ENCODE measurements around the gene RLF. TPM values are rescaled to one million over a fixed set of nuclear protein-coding genes. Genes with fewer than 3 reads are reported as not detected.
"Not testable (repeated sequence)": the region's sequence is repeated elsewhere in the genome, so short reads cannot be mapped to it uniquely, and the experiment has no call there.

The RLF gene
- total RNA-seq, 6 donors from 2014 or later: 8.9 to 22.3 (median 11.0) TPM

DNA sequence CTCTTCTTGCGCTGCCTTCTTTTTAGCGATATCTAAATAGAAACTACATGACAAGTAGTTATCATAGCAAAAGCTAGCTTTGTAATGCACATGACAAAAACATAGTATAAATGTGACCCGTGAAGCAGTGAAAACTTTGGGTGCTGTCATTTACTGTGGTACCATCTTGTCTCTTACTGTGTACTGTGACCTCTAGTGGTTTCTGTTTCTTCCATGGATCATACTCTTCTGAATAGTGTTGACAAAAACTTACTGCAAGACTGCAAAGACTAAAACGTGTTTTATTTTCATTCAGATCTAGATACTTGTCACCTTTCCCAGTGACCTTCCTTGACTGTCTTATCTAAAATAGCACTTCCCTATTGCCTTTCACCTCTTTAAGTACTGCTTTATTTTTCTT is 6.1 kb downstream of the RLF start:
- WGBS, 2 donors: 71 to 80% methylated on average over 4 of the region's 4 CpGs
- Histone ChIP-seq H3K27ac (no peak overlapping the region), H3K4me3 (no peak overlapping the region), H3K9me3 (no peaks in the 10 kb centered on the region), H3K36me3 (no peaks in the 10 kb centered on the region), H3K27me3 (no peaks in the 10 kb centered on the region), H3K4me1 (peaks cover 28 to 44% (median 34%) of the 10 kb centered on the region in 4 donors)
- DNase-seq (no peak), ATAC-seq (ENCODE audit: low FRiP score in 2 of 2) (no peak)
- no peak for TF ChIP-seq POLR2AphosphoS5 (IDR thresholded peaks at IDR 0.05)
- TF ChIP-seq EP300 (IDR thresholded peaks at IDR 0.05): no peak
- TF ChIP-seq POLR2A (IDR thresholded peaks at IDR 0.05): no peak
- no peak for TF ChIP-seq CTCF (IDR thresholded peaks at IDR 0.05)

DNA sequence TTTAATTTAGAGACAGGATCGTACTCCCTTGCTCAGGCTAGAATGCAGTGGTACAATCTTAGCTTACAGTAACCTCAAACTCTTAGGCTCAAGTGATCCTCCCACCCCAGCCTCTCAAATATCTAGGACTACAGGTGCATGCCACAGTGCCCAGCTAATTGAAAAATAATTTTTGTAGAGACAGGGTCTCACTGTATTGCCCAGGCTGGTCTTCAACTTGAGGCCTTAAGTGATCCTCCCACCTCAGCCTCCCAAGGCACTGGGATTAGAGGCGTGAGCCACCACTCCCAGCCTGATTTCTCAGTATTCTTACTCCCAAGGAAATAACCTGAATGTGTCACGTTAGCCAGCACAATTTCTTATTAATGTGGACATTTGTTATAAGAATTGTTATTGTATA is 9.8 kb downstream of the RLF start:
- no peak for DNase-seq
- Histone ChIP-seq H3K4me1 (peaks cover 0 to 38% (median 8%) of the 10 kb centered on the region in 4 donors), H3K27me3 (no peaks in the 10 kb centered on the region), H3K27ac (no peak overlapping the region), H3K4me3 (no peak overlapping the region), H3K9me3 (no peaks in the 10 kb centered on the region), H3K36me3 (no peaks in the 10 kb centered on the region)
- 89 to 94% methylated on average over 3 of the region's 3 CpGs for WGBS, 2 donors
- TF ChIP-seq CTCF (IDR thresholded peaks at IDR 0.05) (no peak), POLR2A (IDR thresholded peaks at IDR 0.05) (no peak), POLR2AphosphoS5 (IDR thresholded peaks at IDR 0.05) (no peak), EP300 (IDR thresholded peaks at IDR 0.05) (no peak)
- no peak for ATAC-seq (ENCODE audit: low FRiP score in 2 of 2)

- DNase-seq (no peak), ATAC-seq (ENCODE audit: low FRiP score in 2 of 2) (no peak)
- TF ChIP-seq POLR2AphosphoS5 (IDR thresholded peaks at IDR 0.05): no peak
- no peak overlapping the region for H3K4me3 ChIP-seq
- H3K36me3 ChIP-seq: no peaks in the 10 kb centered on the region
- H3K4me1 ChIP-seq: peaks cover 0 to 44% (median 4%) of the 10 kb centered on the region in 4 donors
- no peaks in the 10 kb centered on the region for H3K9me3 ChIP-seq
- no peaks in the 10 kb centered on the region for H3K27me3 ChIP-seq
- 92% methylated on average over 3 of the region's 3 CpGs for WGBS, 2 donors
- no peak overlapping the region for H3K27ac ChIP-seq
These were observed 13.6 kb downstream of the RLF start for GRCh38 chr1:40174788-40175187.

DNA sequence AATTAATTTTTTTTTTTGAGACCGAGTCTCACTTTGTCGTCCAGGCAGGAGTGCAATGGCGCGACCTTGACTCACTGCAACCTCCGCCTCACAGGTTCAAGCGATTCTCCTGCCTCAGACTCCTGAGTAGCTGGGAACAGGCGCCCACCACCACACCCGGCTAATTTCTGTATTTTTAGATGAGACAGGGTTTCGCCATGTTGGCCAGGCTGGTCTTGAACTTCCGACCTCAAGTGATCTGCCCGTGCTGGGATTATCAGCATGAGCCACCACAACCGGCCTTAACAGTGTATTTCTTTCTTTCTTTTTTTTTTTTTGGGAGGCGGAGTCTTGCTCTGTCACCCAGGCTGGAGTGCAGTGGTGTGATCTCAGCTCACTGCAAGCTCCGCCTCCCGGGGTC is 15.8 kb downstream of the RLF start:
- H3K27ac ChIP-seq; H3K36me3 ChIP-seq; H3K9me3 ChIP-seq; H3K4me3 ChIP-seq; H3K27me3 ChIP-seq; ATAC-seq (ENCODE audit: low FRiP score in 2 of 2); DNase-seq: not testable (repeated sequence)
- 96 to 98% methylated on average over 15 of the region's 15 CpGs for WGBS, 2 donors
- peaks cover 0 to 35% (median 6%) of the 10 kb centered on the region in 4 donors for H3K4me1 ChIP-seq

DNA sequence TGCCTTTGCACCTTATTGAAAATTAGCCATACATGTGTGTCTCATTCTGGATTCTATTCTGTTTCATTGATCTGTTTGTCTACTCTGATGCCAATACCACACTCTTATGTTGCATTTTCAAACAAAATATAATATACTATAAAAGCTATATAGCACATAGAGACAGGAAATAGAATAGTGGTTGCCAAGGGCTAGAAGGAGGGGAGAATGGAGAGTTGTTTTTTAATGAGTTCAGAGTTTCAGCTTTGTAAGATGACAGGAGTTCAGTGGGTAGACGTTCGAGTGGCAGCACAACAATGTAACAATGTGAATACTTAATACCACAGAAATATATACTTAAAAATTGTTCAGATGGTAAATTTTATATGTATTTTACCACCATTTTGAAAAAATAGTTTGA is 17.0 kb downstream of the RLF start:
- peaks cover 3 to 26% (median 16%) of the 10 kb centered on the region in 4 donors for H3K4me1 ChIP-seq
- no peak for DNase-seq
- no peak for TF ChIP-seq CTCF (IDR thresholded peaks at IDR 0.05)
- no peak for TF ChIP-seq EP300 (IDR thresholded peaks at IDR 0.05)
- TF ChIP-seq POLR2AphosphoS5 (IDR thresholded peaks at IDR 0.05): no peak
- no peak for TF ChIP-seq POLR2A (IDR thresholded peaks at IDR 0.05)
- H3K36me3 ChIP-seq: no peaks in the 10 kb centered on the region
- WGBS, 2 donors: 62 to 64% methylated on average over 2 of the region's 2 CpGs
- no peaks in the 10 kb centered on the region for H3K27me3 ChIP-seq
- ATAC-seq (ENCODE audit: low FRiP score in 2 of 2): no peak
- H3K27ac ChIP-seq: no peak overlapping the region
- no peaks in the 10 kb centered on the region for H3K9me3 ChIP-seq
- H3K4me3 ChIP-seq: no peak overlapping the region

- Histone ChIP-seq H3K36me3 (no peaks in the 10 kb centered on the region), H3K4me3 (no peak overlapping the region), H3K27me3 (no peaks in the 10 kb centered on the region), H3K4me1 (peaks cover 3 to 25% (median 14%) of the 10 kb centered on the region in 4 donors), H3K9me3 (no peaks in the 10 kb centered on the region), H3K27ac (no peak overlapping the region)
- DNase-seq: no peak
- TF ChIP-seq POLR2A (IDR thresholded peaks at IDR 0.05): no peak
- TF ChIP-seq CTCF (IDR thresholded peaks at IDR 0.05): no peak
- no peak for TF ChIP-seq POLR2AphosphoS5 (IDR thresholded peaks at IDR 0.05)
- no peak for TF ChIP-seq EP300 (IDR thresholded peaks at IDR 0.05)
- ATAC-seq (ENCODE audit: low FRiP score in 2 of 2): no peak
- WGBS, 2 donors: 95 to 97% methylated on average over 3 of the region's 3 CpGs
These were observed 18.4 kb downstream of the RLF start for GRCh38 chr1:40179496-40180089.
